Cardiac muscle cell (in vitro differentiated cells and primary cell): ENCODE results near the gene ARFGAP2. TPM values are rescaled to one million over a fixed set of nuclear protein-coding genes. Genes with fewer than 3 reads are reported as not detected.

Experiments
- DNase-seq, 2 donors: peaks; one replicate each; pipeline versions ENCODE4 v3.0.0 to v3.0.0-alpha.2; 2010 to 2017; ENCODE audit warnings: low read depth in 1 of 2, low spot score in 1 of 2
- H3K27ac ChIP-seq: fragments of 200-600 bp; sonication (generic); 2 replicates; pipeline ENCODE4 v1.5.1; 2016
- H3K27me3 ChIP-seq: fragments of 200-600 bp; sonication (generic); 2 replicates; pipeline ENCODE4 v1.6.0; 2016; ENCODE audit warnings: control low read depth
- H3K36me3 ChIP-seq: fragments of 200-600 bp; sonication (generic); 2 replicates; pipeline ENCODE4 v1.5.1; 2016; ENCODE audit warnings: control low read depth
- H3K4me1 ChIP-seq: fragments of 200-600 bp; sonication (generic); 2 replicates; pipeline ENCODE4 v1.8.1; 2017; ENCODE audit warnings: low read depth, mild to moderate bottlenecking, mixed run types
- H3K4me3 ChIP-seq: fragments of 200-600 bp; sonication (generic); 2 replicates; pipeline ENCODE4 v1.5.1; 2016; ENCODE audit warnings: mild to moderate bottlenecking
- H3K9me3 ChIP-seq: fragments of 200-600 bp; sonication (generic); 2 replicates; pipeline ENCODE4 v1.5.1; 2017; ENCODE audit warnings: low read depth, mild to moderate bottlenecking, control low read depth
- polyA plus RNA-seq: library from polyadenylated mRNA; unstranded; fragments of >200 nt; fragmentation: Nextera tagmentation; extraction: Ambion mirVana; gene quantifications from 2 replicates; pipeline ENCODE4 v1.2.1, GENCODE V29; 2016
- total RNA-seq: library from RNA; depleted of rRNA; stranded (reverse); fragments of >200 nt; gene quantifications from 2 replicates; pipeline ENCODE4 v1.2.3, GENCODE V29; 2016
- TF ChIP-seq, protein P1 (sequence below): IDR thresholded peaks from 2 replicates; pipeline ENCODE4 v1.5.1; 2012; ENCODE audit warnings: low read depth, mild to moderate bottlenecking, low read length

ARFGAP2 gene
- total and polyA plus RNA-seq, 2 experiments from 2014 or later, result 107 to 136 TPM

DNA sequence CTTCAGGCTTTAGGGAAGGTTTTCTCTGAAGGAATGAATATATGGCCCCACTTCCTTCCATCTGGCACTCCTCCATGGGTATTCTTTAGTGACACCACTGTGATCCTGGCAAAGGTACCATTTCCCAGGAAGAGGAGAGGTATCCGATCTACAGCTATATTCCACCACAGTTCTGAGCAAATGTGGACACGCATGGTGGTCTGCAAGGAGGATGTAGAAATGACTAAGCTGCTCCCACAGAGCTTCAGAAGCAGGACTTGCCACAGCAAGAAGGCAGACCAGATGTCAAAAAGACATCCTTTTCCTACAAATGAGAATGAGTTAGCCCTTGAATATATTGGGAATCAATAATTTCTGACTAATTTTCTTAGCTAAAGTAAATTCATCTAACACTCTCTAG, 45.5 kb downstream of the ARFGAP2 start:
- TF ChIP-seq, protein P1, sequence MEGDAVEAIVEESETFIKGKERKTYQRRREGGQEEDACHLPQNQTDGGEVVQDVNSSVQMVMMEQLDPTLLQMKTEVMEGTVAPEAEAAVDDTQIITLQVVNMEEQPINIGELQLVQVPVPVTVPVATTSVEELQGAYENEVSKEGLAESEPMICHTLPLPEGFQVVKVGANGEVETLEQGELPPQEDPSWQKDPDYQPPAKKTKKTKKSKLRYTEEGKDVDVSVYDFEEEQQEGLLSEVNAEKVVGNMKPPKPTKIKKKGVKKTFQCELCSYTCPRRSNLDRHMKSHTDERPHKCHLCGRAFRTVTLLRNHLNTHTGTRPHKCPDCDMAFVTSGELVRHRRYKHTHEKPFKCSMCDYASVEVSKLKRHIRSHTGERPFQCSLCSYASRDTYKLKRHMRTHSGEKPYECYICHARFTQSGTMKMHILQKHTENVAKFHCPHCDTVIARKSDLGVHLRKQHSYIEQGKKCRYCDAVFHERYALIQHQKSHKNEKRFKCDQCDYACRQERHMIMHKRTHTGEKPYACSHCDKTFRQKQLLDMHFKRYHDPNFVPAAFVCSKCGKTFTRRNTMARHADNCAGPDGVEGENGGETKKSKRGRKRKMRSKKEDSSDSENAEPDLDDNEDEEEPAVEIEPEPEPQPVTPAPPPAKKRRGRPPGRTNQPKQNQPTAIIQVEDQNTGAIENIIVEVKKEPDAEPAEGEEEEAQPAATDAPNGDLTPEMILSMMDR, result no peak
- Histone ChIP-seq H3K9me3 (no peaks in the 10 kb centered on the region), H3K27ac (no peak overlapping the region), H3K4me1 (peaks cover 17% of the 10 kb centered on the region), H3K36me3 (no peaks in the 10 kb centered on the region), H3K4me3 (no peak overlapping the region), H3K27me3 (no peaks in the 10 kb centered on the region)
- DNase-seq, result no peak

DNA sequence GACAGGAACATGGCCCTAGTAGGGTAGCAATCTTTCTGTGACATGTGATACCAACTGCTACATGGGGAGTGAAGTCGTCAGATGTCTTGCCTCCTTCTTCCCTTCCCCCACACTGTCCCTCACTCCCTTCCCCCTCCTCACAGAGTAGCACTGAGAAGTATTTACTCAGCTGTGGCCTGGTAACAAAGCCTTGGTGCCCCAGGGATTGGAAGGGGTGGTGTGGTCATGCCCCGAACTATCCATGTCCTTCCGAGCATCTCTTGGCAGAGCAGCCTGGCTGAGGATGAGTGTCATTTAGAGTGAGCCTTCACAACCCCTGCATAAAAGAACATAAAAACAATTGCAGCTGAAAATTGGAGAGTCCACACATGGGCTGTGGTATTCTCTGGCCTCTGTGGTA, 46.1 kb downstream of the ARFGAP2 start:
- Histone ChIP-seq H3K36me3 (no peaks in the 10 kb centered on the region), H3K4me3 (no peak overlapping the region), H3K27me3 (no peaks in the 10 kb centered on the region), H3K4me1 (peaks cover 22% of the 10 kb centered on the region), H3K27ac (no peak overlapping the region), H3K9me3 (no peaks in the 10 kb centered on the region)
- DNase-seq, result no peak
- TF ChIP-seq, protein P1, result no peak

DNA sequence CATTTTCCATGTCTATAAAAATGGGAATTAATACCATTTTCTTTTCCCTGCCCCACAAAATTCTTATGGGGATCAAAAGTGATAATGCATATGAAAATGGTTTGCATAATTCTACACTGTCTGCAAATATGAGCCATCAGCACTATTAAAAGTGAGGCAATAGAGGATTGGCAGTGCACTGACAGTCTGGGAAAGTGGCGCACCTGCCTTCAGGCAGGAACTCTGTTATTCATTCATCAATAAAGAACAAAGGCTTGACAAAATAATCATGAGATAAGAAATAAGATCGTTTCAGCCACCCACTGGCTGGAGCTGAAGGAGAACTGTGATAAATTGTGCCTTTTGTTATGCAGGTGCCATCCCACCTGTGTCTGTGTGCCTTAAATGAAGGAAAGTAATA, 49.5 kb downstream of the ARFGAP2 start:
- Histone ChIP-seq H3K4me1 (peaks cover 14% of the 10 kb centered on the region), H3K27ac (no peak overlapping the region), H3K27me3 (no peaks in the 10 kb centered on the region), H3K9me3 (no peaks in the 10 kb centered on the region), H3K36me3 (no peaks in the 10 kb centered on the region), H3K4me3 (no peak overlapping the region)
- DNase-seq, result no peak
- TF ChIP-seq, protein P1, result no peak

DNA sequence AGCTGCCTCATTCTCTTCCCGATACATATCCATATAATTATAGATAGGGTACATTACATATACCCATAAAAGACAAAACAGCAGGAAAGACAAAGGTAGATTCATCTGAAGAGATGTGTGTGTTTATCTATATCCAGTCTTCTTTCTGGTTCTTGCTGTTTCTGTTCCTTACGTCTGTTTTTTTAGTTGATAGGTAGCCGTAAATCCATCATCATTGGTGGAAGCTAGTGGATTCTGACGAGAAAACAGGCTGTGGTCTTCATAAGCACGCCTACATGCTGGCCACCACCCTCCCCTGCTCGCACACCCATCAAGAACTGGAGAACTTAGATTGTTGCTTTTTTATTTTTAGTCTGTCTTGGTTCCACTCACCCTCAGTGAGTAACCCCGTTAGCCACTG, 51.6 kb downstream of the ARFGAP2 start:
- Histone ChIP-seq H3K4me3 (no peak overlapping the region), H3K36me3 (no peaks in the 10 kb centered on the region), H3K27me3 (no peaks in the 10 kb centered on the region), H3K27ac (peak overlapping the region; percentile 45), H3K9me3 (no peaks in the 10 kb centered on the region), H3K4me1 (peaks cover 12% of the 10 kb centered on the region)
- TF ChIP-seq, protein P1, result no peak
- DNase-seq, result no peak

DNA sequence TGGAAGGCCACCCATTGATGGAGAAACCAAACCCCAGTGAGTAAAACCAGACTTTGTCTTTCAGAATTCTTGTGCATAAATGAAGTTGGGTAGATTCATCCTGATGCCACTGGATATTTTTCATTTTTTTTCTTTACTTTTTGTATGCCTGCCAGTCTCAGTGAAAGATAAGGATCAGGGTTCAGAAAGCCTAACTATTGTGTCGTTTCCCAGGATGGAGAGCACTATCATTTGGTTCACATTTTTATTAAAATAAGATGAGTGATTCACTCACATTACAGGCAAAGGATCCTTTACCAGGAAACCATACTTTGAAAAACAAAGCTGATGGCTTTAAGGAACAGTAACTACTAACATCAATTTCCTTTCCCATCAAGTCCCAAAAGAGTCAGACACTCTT, 52.0 kb downstream of the ARFGAP2 start:
- TF ChIP-seq, protein P1, result no peak
- H3K27ac ChIP-seq, result peak overlapping the region; percentile 45
- no peak for DNase-seq
- no peaks in the 10 kb centered on the region for H3K36me3 ChIP-seq
- no peaks in the 10 kb centered on the region for H3K9me3 ChIP-seq
- H3K4me1 ChIP-seq, result peaks cover 12% of the 10 kb centered on the region
- H3K4me3 ChIP-seq, result no peak overlapping the region
- no peaks in the 10 kb centered on the region for H3K27me3 ChIP-seq

DNA sequence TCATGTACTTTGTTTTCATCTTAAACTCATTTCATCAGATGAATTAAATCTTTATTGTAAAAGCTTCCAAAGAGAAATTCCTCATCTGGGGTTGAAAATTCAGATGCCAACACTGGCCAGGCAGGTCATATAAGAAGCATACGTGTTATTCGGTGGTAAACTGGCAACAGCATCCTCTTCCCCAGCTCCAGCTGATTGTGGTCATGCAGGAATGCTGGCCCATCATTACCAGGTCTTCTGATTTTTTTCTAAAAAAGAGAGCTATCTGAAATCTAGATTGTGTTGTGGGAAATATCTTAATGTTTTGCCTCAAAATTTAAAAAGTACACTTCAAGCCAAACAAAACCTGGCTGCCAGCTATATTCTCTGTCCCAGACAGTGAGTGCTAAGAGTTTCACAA, 53.6 kb downstream of the ARFGAP2 start:
- Histone ChIP-seq H3K36me3 (no peaks in the 10 kb centered on the region), H3K27ac (no peak overlapping the region), H3K4me3 (no peak overlapping the region), H3K4me1 (peaks cover 12% of the 10 kb centered on the region), H3K27me3 (no peaks in the 10 kb centered on the region), H3K9me3 (no peaks in the 10 kb centered on the region)
- DNase-seq, result no peak
- TF ChIP-seq, protein P1, result no peak
